GM21390 (cell line): ENCODE results near the gene ZSCAN22.
A peak's percentile ranks its signal among the peaks of the same experiment; 100 is the strongest.

Experiments
- ATAC-seq: cut with Tn5 transposase; IDR thresholded peaks from one replicate; pipeline ENCODE4 v1.9.1; 2021; ENCODE audit not compliant: unreplicated experiment

The ZSCAN22 gene

DNA sequence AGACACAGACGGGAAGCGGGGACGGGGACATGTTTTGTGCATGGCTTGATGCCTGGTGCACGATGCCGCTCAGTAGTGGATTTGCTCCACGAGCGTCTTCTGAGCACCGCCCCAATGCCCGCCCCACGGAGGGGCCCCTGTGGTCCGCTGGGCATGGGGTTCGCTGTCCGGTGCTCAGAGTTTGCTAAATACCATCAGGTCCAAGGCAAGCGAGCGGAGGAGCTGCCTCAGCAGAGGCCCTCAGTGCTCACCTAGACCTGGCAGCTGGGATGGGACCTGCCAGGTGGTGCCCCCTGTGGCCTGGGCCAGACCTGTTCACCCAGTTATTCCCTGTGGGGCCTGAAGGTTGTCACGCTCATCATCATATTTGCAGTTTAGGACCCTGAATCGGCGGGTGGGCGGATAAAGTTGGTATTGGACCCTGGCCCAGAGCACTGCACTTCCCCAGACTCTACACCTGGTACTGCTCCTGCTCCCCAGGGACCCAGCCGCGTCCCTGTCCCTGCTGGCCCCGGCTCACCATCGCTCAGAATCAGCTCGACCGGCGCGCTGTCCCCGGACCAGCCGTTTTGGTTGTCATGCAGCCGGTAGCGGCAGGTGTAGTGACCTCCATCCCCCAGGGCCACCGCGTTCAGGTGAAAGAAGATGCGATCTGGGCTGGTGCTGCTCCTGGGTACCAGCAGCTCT, 24.2 kb downstream of the ZSCAN22 start:
- no peak for ATAC-seq

DNA sequence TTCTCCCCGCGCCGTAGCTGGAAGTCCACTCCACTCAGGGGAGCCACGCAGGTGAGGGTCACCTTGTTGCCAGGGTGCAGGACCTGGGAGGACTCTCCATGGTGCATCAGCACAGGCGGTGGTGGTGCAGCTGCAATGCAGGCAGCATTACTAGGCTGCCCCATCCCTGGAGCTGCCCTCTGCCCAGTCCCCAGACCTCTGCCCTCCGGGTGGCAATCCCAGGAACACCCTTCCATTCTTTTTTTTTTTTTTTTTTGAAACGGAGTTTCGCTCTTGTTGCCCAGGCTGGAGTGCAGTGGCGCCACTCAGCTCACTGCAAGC, 24.7 kb downstream of the ZSCAN22 start:
- ATAC-seq = no peak

DNA sequence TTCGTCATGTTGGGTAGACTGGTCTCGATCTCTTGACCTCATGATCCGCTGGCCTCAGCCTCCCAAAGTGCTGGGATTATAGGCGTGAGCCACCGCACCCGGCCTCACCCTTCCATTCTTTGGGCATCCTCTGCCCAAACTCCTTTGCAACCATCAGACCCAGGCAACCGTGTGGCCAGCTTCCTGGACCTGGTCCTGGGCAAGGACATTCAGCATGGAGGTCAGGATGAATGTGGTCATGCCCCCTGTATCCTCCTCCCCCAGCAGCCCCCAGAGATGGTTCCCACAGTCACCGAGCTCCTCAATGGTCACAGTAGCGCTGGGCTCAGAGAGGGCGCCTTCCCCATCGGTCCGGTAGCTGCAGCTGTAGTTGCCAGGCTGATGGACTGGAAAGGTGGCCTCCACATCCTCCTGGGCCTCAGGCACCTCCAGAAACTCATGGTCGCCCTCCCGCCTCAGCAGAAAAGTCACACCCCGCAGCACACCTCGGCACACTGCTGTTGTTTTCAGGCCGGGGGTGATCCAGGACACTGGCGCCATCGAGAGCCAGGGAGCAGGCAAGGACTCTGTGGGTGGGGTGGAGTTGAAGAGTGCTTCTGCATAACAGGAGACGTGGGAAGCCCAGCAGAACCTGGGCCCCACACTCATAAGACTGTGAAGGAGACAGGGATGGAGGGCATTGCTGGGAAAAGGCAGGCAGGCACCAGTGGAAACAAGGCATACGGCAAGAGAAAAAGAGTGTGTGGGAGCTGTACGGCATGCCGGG, 25.4 kb downstream of the ZSCAN22 start:
- ATAC-seq = no peak

DNA sequence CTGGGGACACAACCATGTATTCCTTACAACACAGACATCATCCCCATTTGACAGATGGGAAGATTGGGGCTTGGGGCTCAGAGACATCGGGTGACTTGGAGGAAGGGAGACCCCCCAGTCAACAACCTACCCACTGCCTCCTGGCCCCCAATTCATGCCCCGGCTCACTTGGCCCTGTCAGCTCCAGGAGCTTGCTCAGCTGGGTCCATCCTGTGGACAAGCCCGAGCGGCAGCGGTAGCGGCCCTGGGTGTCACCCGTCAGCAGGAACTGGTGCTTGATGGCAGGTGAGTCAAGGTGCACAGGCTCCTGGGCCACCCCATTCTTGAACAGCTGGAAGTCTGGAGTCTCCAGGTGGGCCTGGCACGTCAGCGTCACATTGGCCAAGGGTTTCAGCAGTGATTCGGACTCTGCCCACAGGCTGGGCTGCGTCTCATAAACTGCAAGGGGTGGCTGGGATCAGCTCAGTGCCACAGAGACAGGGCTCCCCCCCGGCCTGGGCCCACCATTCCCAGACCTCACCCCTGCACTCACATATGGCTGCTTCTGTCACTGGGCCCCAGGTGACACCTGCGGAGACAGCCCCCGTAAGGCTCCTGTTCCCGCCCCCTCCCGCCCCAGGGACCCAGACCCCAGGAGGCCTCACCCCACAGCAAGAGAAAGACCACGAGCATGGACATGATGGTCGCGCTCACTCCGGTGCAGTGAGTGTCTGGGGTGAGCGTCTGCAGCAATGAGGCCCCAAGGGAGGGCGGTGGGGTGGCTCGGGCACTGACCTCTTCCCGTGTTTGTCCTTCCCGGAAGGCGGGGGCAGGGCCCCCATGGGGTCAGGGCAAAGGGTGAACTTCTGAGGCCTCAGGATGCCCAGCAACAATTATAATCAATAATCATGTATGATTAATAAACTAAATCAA, 26.2 kb downstream of the ZSCAN22 start, which contains the start of gene A1BG:
Gene A1BG (minus strand): TSS at position 733 of the 912 bp plus-strand sequence. CDS start 55 bp downstream, at position 678.
- ATAC-seq = no peak

- no peak for ATAC-seq
Observed at GRCh38 chr19:58353717-58354477, 27.1 kb downstream of the ZSCAN22 start.

- ATAC-seq = no peak
Observed at GRCh38 chr19:58354478-58355030, 27.8 kb downstream of the ZSCAN22 start.

GRCh38 chr19:58355215-58355796, 28.5 kb downstream of the ZSCAN22 start:
- ATAC-seq = no peak

DNA sequence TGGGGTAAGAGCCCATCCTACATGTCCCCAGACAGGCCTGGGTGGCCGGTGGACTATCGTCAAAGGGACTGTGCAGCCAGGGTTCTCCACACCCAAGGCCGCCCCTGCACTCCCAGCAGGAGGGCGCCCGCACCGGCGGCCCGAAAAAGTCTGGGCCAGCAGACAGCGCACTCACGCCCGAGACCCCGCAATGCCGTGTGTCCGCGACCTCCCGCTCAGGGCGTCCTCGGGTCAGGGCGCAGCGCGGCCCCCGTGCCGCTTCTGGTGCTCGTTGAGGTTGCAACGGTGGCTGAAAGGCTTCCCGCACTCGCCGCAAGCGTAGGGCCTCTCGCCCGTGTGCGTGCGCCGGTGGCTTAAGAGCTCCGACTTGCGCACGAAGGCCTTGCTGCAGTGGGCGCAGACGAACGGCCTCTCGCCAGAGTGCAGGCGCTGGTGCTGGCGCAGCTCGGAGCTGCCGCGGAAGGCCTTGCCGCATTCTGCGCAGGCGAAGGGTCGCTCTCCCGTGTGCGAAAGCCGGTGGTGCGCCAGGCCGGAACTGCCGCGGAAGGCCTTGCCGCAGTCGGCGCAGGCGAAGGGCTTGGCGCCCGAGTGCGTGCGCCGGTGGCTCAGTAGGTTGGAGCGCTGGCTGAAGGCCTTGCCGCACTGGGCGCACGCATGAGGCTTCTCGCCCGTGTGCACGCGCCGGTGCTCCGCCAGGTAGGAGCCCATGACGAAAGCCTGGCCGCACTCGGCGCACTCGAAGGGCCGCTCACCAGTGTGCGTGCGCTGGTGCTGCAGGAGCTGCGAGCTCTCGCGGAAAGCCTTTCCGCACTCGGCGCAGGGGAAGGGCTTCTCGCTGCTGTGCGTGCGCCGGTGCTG, 29.3 kb downstream of the ZSCAN22 start:
- ATAC-seq = no peak

GRCh38 chr19:58356766-58357480, 30.1 kb downstream of the ZSCAN22 start:
- ATAC-seq = no peak

- ATAC-seq = no peak
Observed at GRCh38 chr19:58357481-58358145, 30.8 kb downstream of the ZSCAN22 start.

DNA sequence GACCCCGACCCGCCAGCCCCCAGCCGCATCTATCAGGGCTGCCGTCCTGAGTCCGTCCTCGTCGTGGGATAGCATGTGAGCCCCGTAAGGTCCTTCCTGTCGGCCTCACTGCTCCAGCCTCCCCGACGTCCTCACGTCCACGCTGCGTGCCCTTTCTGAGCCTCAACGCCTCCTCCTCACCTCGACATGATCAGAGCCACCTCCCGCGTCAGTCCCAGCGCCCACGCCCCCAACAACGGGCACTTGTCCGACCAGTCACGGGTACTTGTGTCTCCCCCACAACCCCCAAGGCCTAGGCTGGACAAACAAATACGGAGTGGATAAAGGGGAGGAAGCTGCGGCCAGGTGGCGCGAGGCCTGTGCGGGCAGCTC, 35.1 kb downstream of the ZSCAN22 start:
- peak; percentile 1 for ATAC-seq

GRCh38 chr19:58362272-58362994, 35.6 kb downstream of the ZSCAN22 start, which contains the start of gene ZNF497:
Gene ZNF497 (minus strand): TSS chr19:58362751. CDS start chr19:58357635, 5,116 bp downstream.
- ATAC-seq = peak; percentile 89

DNA sequence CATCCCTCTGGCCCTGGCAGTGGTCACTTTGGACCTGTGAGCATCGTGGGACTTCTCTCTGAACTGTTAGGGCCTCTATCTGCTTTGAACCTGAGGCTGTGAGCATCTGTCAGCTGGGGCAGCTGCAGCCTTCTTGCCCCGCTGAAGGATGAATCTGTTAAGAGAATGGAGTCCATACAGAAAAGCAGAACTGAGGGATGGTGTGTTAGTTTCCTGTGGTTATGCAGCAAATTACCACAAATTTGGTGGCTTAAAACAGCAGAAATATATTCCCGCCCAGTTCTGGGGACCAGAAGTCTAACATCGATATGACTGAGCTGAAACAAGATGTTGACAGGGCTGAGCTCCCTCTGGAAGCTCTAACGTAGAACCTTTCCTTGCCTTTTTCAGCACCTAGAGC, 37.4 kb downstream of the ZSCAN22 start:
- ATAC-seq = no peak

- ATAC-seq = no peak
Observed at GRCh38 chr19:58366585-58367430, 40.0 kb downstream of the ZSCAN22 start.

- ATAC-seq = no peak
Observed at GRCh38 chr19:58367698-58368454, 41.1 kb downstream of the ZSCAN22 start.
